GM21381 (cell line): ENCODE measurements around the gene SPP2.

Experiments used
- ATAC-seq: cut with Tn5 transposase; IDR thresholded peaks from one replicate; pipeline ENCODE4 v1.9.1; 2021; ENCODE audit warnings: mild to moderate bottlenecking, moderate library complexity; ENCODE audit not compliant: unreplicated experiment

Gene SPP2

GRCh38 chr2:234091883-234092282 lies 41.4 kb downstream of the SPP2 start:
- no peak for ATAC-seq

DNA sequence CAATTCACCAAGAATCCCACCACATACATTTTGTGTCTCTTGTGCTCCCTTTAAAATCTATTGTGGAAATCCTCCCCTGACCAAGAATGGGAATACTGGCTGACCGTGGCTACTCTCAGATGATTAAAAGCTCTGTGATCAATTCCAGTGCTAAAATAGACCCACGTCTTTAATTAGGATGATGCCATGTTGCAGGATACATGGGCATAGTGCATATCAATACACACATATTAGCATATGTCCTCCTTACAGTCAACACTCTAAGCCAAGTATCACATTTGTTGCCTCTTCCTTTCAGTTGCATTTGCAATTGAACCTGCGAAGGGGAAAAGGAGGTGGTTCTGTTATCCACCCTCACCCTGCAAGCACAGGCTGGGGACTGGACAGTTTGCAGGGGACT lies 41.8 kb downstream of the SPP2 start:
- ATAC-seq, result no peak

DNA sequence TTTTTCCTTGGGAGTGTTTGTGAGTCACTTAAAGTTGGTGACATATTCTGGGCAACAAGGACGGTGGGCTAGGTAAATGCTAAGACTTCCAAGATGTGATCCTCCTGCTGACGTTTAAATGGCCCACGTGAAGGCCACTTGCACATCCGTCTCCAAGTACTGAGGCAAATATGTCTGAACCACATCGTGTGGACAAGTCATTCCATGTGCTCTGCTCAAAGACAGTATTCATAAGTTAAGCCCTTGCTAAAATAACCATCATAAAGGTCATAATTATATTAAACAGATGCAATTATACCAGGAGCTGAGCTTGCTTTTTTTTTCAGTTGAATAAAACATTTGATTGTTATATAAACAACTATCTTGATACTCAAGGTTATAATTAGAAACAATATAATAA lies 44.8 kb downstream of the SPP2 start:
- no peak for ATAC-seq

DNA sequence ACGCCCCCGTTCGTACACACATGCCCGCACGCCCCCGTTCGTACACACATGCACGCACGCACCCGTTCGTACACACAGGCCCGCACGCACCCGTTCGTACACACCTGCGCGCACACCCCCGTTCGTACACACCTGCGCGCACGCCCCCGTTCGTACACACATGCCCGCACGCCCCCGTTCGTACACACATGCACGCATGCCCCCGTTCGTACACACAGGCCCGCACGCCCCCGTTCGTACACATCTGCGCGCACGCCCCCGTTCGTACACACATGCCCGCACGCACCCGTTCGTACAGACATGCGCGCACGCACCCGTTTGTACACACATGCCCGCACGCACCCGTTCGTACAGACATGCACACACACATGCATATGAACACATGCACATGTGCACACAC lies 45.7 kb downstream of the SPP2 start:
- ATAC-seq, result no peak

DNA sequence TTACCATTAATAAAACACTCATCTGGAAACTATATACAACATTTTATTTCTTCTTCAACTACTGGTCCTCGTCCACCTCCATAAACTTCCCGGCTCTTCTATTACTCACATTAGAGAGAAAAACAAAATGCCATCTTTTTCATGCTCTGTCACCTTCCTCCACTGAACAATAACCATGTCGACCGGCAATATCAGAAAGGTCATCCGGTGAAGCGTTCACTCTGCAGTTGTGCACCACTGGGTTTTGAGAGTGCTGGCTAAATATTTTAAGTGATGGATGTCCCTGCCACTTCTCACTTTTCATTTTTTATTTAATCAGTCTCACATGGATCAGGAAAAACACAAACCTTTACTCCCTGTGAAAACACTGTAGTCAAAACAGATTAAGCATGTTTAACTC lies 48.2 kb downstream of the SPP2 start:
- ATAC-seq, result no peak

- no peak for ATAC-seq
These were observed 48.8 kb downstream of the SPP2 start for GRCh38 chr2:234099266-234099665.

- no peak for ATAC-seq
These were observed 50.2 kb downstream of the SPP2 start for GRCh38 chr2:234100686-234101085.

GRCh38 chr2:234102112-234102511 lies 51.6 kb downstream of the SPP2 start:
- ATAC-seq, result no peak

DNA sequence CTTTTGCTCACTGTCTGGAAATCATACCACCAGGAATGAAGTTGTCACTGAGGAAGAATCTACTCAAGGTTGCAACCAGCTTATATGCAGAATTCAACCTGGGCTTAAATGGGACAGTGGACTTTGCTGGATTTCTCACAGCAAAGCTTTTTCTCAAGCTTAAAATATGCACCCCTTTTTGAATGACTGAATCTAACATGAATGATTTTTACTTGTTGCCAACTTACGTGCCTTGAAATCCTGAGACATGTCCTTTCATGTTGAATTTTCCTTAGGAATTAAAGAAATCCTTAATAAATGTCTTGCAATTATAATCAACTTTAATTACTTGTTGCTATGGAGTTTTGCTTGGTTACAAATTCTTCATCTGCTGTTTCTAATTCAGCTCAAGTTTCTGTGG lies 57.4 kb downstream of the SPP2 start:
- no peak for ATAC-seq

GRCh38 chr2:234109321-234109720 lies 58.8 kb downstream of the SPP2 start:
- ATAC-seq, result no peak

DNA sequence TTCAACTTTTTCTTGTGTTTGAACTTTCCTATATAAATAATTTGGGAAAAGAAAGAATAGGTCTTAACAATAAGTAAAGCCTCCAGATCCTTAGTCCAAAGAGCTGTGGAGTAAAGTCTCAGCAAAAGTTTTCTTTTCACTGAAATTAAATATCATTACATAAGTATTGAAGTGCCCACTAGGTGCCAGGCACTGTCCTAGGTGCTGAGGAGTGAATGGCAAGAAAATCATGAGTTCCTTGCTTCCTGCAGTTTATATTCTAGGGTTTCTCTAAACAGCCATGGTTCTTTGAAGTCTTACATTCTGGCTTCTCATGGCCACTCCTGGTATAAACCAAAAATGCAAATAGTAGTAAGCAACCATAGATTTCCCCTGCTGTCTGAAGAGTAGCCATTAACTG lies 59.7 kb downstream of the SPP2 start:
- no peak for ATAC-seq

GRCh38 chr2:234111523-234111922 lies 61.0 kb downstream of the SPP2 start:
- no peak for ATAC-seq

DNA sequence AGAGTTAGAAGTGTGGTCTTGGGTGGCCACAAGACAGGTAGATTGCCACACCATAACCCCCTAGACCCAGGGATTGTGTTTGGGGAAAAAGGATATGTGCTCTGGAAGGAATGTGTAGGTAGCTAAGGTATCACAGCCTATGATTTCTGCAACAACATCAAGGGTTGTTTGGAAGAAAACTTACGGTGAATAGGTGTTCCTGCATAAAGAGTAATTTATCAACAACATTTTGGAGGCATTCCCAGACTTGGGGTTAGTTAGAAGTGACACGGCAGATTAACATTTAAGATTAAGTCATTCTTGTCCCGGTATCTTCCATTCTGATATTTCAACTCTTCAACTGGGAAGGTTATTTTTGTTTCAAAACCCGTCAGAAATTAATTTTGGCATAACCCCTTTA lies 65.5 kb downstream of the SPP2 start:
- ATAC-seq, result no peak

- no peak for ATAC-seq
These were observed 71.5 kb downstream of the SPP2 start for GRCh38 chr2:234121999-234122398.

GRCh38 chr2:234125451-234126145 lies 75.1 kb downstream of the SPP2 start:
- ATAC-seq, result no peak

GRCh38 chr2:234126146-234126470 lies 75.6 kb downstream of the SPP2 start:
- ATAC-seq, result no peak
